ENCODE data around the gene SPOUT1.

Gene SPOUT1

GRCh38 chr9:128770286-128771030 is 59.1 kb downstream of the SPOUT1 start:
- no peak for FAIRE-seq

All from G401.6 (cell line).